IMR-90 (cell line): ENCODE data around the gene PHC3. TPM values are rescaled to one million over a fixed set of nuclear protein-coding genes. Genes with fewer than 3 reads are reported as not detected.
A peak's percentile ranks its signal among the peaks of the same experiment; 100 is the strongest.

ENCODE experiments used
- ATAC-seq: fragments of 200-7000 bp; cut with Tn5 transposase; 2 replicates; pipeline ENCODE4 v1.9.1; 2020; ENCODE audit warnings: low read depth, mild to moderate bottlenecking, moderate library complexity
- BruUV-seq: library from RNA; stranded (reverse); fragments of 400-500 nt; replicated peaks from 2 replicates; lab custom pipeline; 2021; lab: Mats Ljungman, UMichigan
- CTCF ChIA-PET: fragments of 300-600 bp; formaldehyde crosslinking; extraction: SDS; loops from one replicate; lab custom pipeline; 2021; ENCODE audit warnings: antibody characterized with exemption; lab: Yijun Ruan, JAX
- POLR2A ChIA-PET: fragments of 300-600 bp; sonication (Branson Sonifier 250); formaldehyde crosslinking; loops from one replicate; lab custom pipeline; 2022; ENCODE audit warnings: antibody characterized with exemption; ENCODE audit not compliant: unreplicated experiment; lab: Charles Lee
- DNase-seq: peaks from one replicate; pipeline ENCODE4 v3.0.0; 2013
- H2AFZ ChIP-seq: replicated peaks from 2 replicates; pipeline ENCODE3; 2013; ENCODE audit warnings: low read length, mild to moderate bottlenecking; ENCODE audit not compliant: poor library complexity
- H2AK5ac ChIP-seq: 2 replicates; pipeline ENCODE4 v1.6.1; 2013; ENCODE audit warnings: low read depth, low read length, inconsistent platforms
- H2AK9ac ChIP-seq: replicated peaks from 2 replicates; pipeline ENCODE3; 2013; ENCODE audit warnings: mild to moderate bottlenecking, low read depth, low read length, moderate library complexity; ENCODE audit not compliant: poor library complexity
- H2BK120ac ChIP-seq: 2 replicates; pipeline ENCODE4 v1.6.1; 2013; ENCODE audit warnings: low read depth, low read length, inconsistent platforms
- H2BK15ac ChIP-seq: 3 replicates; pipeline ENCODE4 v1.6.1; 2013; ENCODE audit warnings: low read depth, low read length, inconsistent platforms
- H2BK20ac ChIP-seq: 2 replicates; pipeline ENCODE4 v1.6.1; 2013; ENCODE audit warnings: low read depth, mild to moderate bottlenecking, inconsistent platforms, low read length, moderate library complexity
- H2BK5ac ChIP-seq: 2 replicates; pipeline ENCODE4 v1.6.1; 2013; ENCODE audit warnings: mild to moderate bottlenecking, low read depth, low read length, inconsistent platforms; ENCODE audit not compliant: poor library complexity, severe bottlenecking
- H3K14ac ChIP-seq: replicated peaks from 2 replicates; pipeline ENCODE4 v1.6.1; 2013; ENCODE audit warnings: low read depth, low read length, inconsistent platforms
- H3K18ac ChIP-seq: 2 replicates; pipeline ENCODE4 v1.6.1; 2013; ENCODE audit warnings: low read depth, low read length, control low read depth
- H3K23ac ChIP-seq: 2 replicates; pipeline ENCODE4 v1.6.1; 2013; ENCODE audit warnings: low read depth, low read length, inconsistent platforms
- H3K27ac ChIP-seq: 2 replicates; pipeline ENCODE4 v1.5.1; 2013; ENCODE audit warnings: mild to moderate bottlenecking, control low read depth, low read length; ENCODE audit not compliant: insufficient read depth
- H3K27me3 ChIP-seq: 2 replicates; pipeline ENCODE4 v1.6.1; 2013; ENCODE audit warnings: low read length; ENCODE audit not compliant: control insufficient read depth, insufficient read depth
- H3K36me3 ChIP-seq: 2 replicates; pipeline ENCODE4 v1.6.1; 2013; ENCODE audit warnings: low read length, mixed read lengths; ENCODE audit not compliant: control insufficient read depth, insufficient read depth
- H3K4ac ChIP-seq: 2 replicates; pipeline ENCODE4 v1.6.1; 2013; ENCODE audit warnings: low read depth, low read length, inconsistent platforms
- H3K4me1 ChIP-seq: 2 replicates; pipeline ENCODE4 v1.6.1; 2013; ENCODE audit warnings: low read length, mixed read lengths; ENCODE audit not compliant: control insufficient read depth, insufficient read depth
- H3K4me2 ChIP-seq: 2 replicates; pipeline ENCODE4 v1.6.1; 2013; ENCODE audit warnings: low read depth, mild to moderate bottlenecking, control low read depth, low read length, moderate library complexity
- H3K4me3 ChIP-seq: 2 replicates; pipeline ENCODE4 v1.5.1; 2013; ENCODE audit warnings: low read depth, mild to moderate bottlenecking, control low read depth, low read length, moderate library complexity; ENCODE audit not compliant: insufficient read depth
- H3K56ac ChIP-seq: 2 replicates; pipeline ENCODE4 v1.6.1; 2013; ENCODE audit warnings: low read length, inconsistent platforms; ENCODE audit not compliant: insufficient read depth; ENCODE audit errors: extremely low read depth
- H3K79me1 ChIP-seq, 2 experiments: 2 replicates each; pipeline ENCODE4 v1.6.1; 2013; ENCODE audit warnings: low read length in 2 of 2, inconsistent platforms in 1 of 2, low read depth in 1 of 2
- H3K9ac ChIP-seq: 2 replicates; pipeline ENCODE4 v1.6.1; 2013; ENCODE audit warnings: low read depth, low read length, control low read depth
- H3K9me1 ChIP-seq: 2 replicates; pipeline ENCODE4 v1.6.1; 2013; ENCODE audit warnings: low read length, inconsistent platforms; ENCODE audit not compliant: insufficient read depth
- H3K9me3 ChIP-seq: 2 replicates; pipeline ENCODE4 v1.6.1; 2013; ENCODE audit warnings: low read length; ENCODE audit not compliant: control insufficient read depth, insufficient read depth
- H4K20me1 ChIP-seq: 2 replicates; pipeline ENCODE4 v1.6.1; 2013; ENCODE audit warnings: low read length, inconsistent platforms; ENCODE audit not compliant: insufficient read depth
- H4K5ac ChIP-seq: 2 replicates; pipeline ENCODE4 v1.6.1; 2013; ENCODE audit warnings: mild to moderate bottlenecking, low read depth, low read length, control low read depth
- H4K8ac ChIP-seq, 2 experiments: 2 replicates each; pipeline ENCODE4 v1.6.1; 2013; ENCODE audit warnings: low read depth in 2 of 2, low read length in 2 of 2, control low read depth in 1 of 2, inconsistent platforms in 1 of 2
- H4K91ac ChIP-seq: 2 replicates; pipeline ENCODE4 v1.6.1; 2013; ENCODE audit warnings: low read depth, low read length, inconsistent platforms; ENCODE audit not compliant: insufficient read depth
- ELK1 ChIP-seq: fragments of 150-350 bp; IDR thresholded peaks from 2 replicates; pipeline ENCODE4 v1.6.1; 2016; ENCODE audit warnings: low read depth, mild to moderate bottlenecking, low read length, moderate library complexity, borderline replicate concordance
- MAFK ChIP-seq: IDR thresholded peaks from 2 replicates; pipeline ENCODE4 v1.6.1; 2012; ENCODE audit warnings: low read depth, low read length, improper control_type of control experiment
- RCOR1 ChIP-seq: IDR thresholded peaks from 2 replicates; pipeline ENCODE4 v1.6.1; 2012; ENCODE audit warnings: mild to moderate bottlenecking, low read length, improper control_type of control experiment; ENCODE audit not compliant: insufficient replicate concordance
- WGBS, 2 experiments: methylation state at CpG; one replicate each; pipeline versions ENCODE4 v1.1.5 to v1.1.7; 2013; ENCODE audit warnings: missing lambda C conversion rate in 2 of 2; ENCODE audit not compliant: insufficient read length in 1 of 2; ENCODE audit errors: extremely low coverage in 2 of 2; 5-methylcytosine and 5-hydroxymethylcytosine counted together
- dilution Hi-C: fragments of 300-500 bp; cut with HindIII; formaldehyde crosslinking; loops from one replicate; pipeline ENCODE4 v1.14.3; 2018; ENCODE audit warnings: low sequenced_read_pairs; ENCODE audit not compliant: unreplicated experiment
- in situ Hi-C: fragments of 300-500 bp; cut with MboI; formaldehyde crosslinking; loops from 3 replicates; pipeline ENCODE4 v1.14.3; 2019; ENCODE audit warnings: low sequenced_read_pairs, inconsistent platforms, mixed read lengths
- intact Hi-C: fragments of 100-400 bp; cut with micrococcal nuclease; formaldehyde crosslinking; loops from 2 replicates; pipeline ENCODE4 v1.10.0; 2022
- polyA plus RNA-seq, 3 experiments: library from polyadenylated mRNA; depleted of rRNA; stranded (reverse); fragments of >200 nt; gene quantifications; 2 replicates each; pipeline ENCODE4 v1.2.3, GENCODE V29; 2012; ENCODE audit warnings: low replicate concordance in 1 of 3
- total RNA-seq: library from RNA; depleted of rRNA; stranded (reverse); fragments of >200 nt; gene quantifications from 2 replicates; pipeline ENCODE4 v1.2.3, GENCODE V29; 2012

Gene PHC3
- total and polyA plus RNA-seq, 2 of the 4 experiments (the other 2 are of a cell fraction), result 18.3 to 26.3 TPM

DNA sequence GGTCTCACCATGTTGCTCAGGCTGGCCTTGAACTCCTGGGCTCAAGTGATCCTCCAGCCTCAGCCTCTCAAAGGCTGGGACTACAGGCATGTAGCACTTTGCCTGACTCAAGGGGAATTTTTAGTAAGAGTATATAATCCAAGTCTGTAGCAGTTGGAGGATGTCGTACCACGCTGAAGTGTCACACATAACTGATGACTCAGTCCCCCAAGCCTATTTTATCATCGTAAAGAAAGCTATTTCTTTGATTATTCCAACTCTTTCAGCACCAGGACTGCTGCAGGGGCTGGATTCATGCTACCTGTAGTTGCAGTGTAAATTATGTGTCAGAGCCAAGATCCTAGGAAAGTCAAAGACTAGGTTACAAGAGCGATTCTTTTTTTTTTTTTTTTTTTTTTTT lies 39.3 kb upstream of the PHC3 start:
- Histone ChIP-seq H2AK9ac (no peak overlapping the region), H2BK15ac (no peak overlapping the region)
- peak; percentile 75 for DNase-seq

More for the DNA sequence above, 39.3 kb upstream of the PHC3 start:
- no peak overlapping the region for H2BK120ac ChIP-seq
- dilution Hi-C loops (no loop called here), intact Hi-C loops (no loop called here), in situ Hi-C loops (no loop called here)
- no peak overlapping the region for H4K5ac ChIP-seq
- TF ChIP-seq RCOR1 (peak; percentile 88), ELK1 (no peak), MAFK (no peak)
- H3K4me1 ChIP-seq, result peaks cover 3% of the 10 kb centered on the region
- no peak overlapping the region for H3K23ac ChIP-seq
- no peak overlapping the region for H4K8ac ChIP-seq
- H3K36me3 ChIP-seq, result no peaks in the 10 kb centered on the region
- no peaks in the 10 kb centered on the region for H3K9me3 ChIP-seq
- peaks cover 0 to 15% of the 10 kb centered on the region in 2 experiments; a peak in 2 of 4 replicates for H3K79me1 ChIP-seq
- peak overlapping the region; percentile 3; the same call in 1 of the 2 replicates for H3K4ac ChIP-seq
- H4K20me1 ChIP-seq, result peaks cover 3% of the 10 kb centered on the region; the same call in 1 of the 2 replicates
- H2BK5ac ChIP-seq, result no peak overlapping the region
- H3K9me1 ChIP-seq, result no peaks in the 10 kb centered on the region
- H2BK20ac ChIP-seq, result no peak overlapping the region
- CTCF ChIA-PET, result no interaction called here
- H3K27ac ChIP-seq, result no peak overlapping the region
- no peak overlapping the region for H3K4me2 ChIP-seq
- WGBS, 2 experiments, result no CpG with 5 or more reads among the region's 4 CpGs
- H2AK5ac ChIP-seq, result peak overlapping the region; percentile 8; the same call in 1 of the 2 replicates
- H3K18ac ChIP-seq, result no peak overlapping the region
- ATAC-seq, result no peak
- H2AFZ ChIP-seq, result no peak overlapping the region
- no peak overlapping the region for H3K14ac ChIP-seq
- no TSS peak for BruUV-seq
- no peaks in the 10 kb centered on the region for H3K27me3 ChIP-seq
- H4K91ac ChIP-seq, result no peak overlapping the region
- H3K4me3 ChIP-seq, result no peak overlapping the region
- POLR2A ChIA-PET, result no interaction called here
- no peak overlapping the region for H3K9ac ChIP-seq
- no peak overlapping the region for H3K56ac ChIP-seq
